Measurements from ENCODE around the gene FOXC2. TPM values are rescaled to one million over a fixed set of nuclear protein-coding genes. Genes with fewer than 3 reads are reported as not detected.

The FOXC2 gene
- total and polyA plus RNA-seq, 2 of the 13 experiments (the other 11 are each of a cell fraction or from before 2014, with no cell fraction given) = not detected

DNA sequence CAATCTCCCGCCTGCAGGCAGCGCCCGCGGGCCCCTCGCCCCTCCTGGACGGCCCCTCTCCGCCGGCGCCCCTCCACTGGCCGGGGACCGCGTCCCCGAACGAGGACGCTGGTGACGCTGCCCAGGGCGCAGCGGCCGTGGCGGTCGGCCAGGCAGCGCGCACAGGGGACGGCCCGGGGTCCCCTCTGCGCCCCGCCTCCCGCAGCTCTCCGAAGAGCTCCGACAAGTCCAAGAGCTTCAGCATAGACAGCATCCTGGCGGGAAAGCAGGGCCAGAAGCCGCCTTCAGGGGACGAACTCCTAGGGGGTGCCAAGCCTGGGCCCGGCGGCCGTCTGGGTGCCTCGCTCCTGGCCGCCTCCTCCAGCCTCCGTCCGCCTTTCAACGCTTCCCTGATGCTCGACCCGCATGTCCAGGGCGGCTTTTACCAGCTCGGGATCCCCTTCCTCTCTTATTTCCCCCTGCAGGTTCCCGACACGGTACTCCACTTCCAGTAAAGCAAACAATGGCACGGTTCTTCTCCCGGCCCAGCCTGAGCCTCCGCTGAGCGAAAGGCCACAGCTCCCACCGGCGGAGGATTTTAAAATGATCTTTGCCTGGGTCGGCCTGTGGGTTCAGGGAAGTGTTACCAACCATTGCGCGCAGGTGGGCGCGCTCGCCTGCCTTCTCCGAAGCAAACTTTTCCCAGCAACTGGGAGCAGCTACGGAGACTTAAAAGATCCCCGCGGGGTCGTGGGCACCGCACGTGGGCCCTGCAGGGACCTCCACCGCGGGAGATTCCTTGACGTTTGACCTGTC is 12.8 kb downstream of the FOXC2 start (continued):
- TF ChIP-seq ZBTB40 (IDR thresholded peaks at IDR 0.05) = no peak
- TF ChIP-seq ZBTB40 (CRISPR knock-in tag; IDR thresholded peaks at IDR 0.05) = no peak
- TF ChIP-seq, protein P1, sequence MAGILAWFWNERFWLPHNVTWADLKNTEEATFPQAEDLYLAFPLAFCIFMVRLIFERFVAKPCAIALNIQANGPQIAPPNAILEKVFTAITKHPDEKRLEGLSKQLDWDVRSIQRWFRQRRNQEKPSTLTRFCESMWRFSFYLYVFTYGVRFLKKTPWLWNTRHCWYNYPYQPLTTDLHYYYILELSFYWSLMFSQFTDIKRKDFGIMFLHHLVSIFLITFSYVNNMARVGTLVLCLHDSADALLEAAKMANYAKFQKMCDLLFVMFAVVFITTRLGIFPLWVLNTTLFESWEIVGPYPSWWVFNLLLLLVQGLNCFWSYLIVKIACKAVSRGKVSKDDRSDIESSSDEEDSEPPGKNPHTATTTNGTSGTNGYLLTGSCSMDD (CRISPR knock-in tag; IDR thresholded peaks at IDR 0.05) = no peak
- TF ChIP-seq ZNF644 (CRISPR knock-in tag; IDR thresholded peaks at IDR 0.05; ENCODE audit: low read depth) = no peak
- TF ChIP-seq ZSCAN20 (CRISPR knock-in tag; IDR thresholded peaks at IDR 0.05; ENCODE audit: borderline replicate concordance) = no peak
- TF ChIP-seq NFKB2 (CRISPR knock-in tag; IDR thresholded peaks at IDR 0.05; ENCODE audit: borderline replicate concordance) = no peak
- TF ChIP-seq ZNF777 (CRISPR knock-in tag; IDR thresholded peaks at IDR 0.05) = no peak
- TF ChIP-seq ZNF672 (CRISPR knock-in tag; IDR thresholded peaks at IDR 0.05) = no peak
- TF ChIP-seq, protein P2, sequence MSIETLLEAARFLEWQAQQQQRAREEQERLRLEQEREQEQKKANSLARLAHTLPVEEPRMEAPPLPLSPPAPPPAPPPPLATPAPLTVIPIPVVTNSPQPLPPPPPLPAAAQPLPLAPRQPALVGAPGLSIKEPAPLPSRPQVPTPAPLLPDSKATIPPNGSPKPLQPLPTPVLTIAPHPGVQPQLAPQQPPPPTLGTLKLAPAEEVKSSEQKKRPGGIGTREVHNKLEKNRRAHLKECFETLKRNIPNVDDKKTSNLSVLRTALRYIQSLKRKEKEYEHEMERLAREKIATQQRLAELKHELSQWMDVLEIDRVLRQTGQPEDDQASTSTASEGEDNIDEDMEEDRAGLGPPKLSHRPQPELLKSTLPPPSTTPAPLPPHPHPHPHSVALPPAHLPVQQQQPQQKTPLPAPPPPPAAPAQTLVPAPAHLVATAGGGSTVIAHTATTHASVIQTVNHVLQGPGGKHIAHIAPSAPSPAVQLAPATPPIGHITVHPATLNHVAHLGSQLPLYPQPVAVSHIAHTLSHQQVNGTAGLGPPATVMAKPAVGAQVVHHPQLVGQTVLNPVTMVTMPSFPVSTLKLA (IDR thresholded peaks at IDR 0.05) = no peak
- TF ChIP-seq CSRNP2 (CRISPR knock-in tag; conservative IDR thresholded peaks at IDR 0.05; ENCODE audit: low read depth) = no peak
